ENCODE data around the gene C20orf204. TPM values are rescaled to one million over a fixed set of nuclear protein-coding genes. Genes with fewer than 3 reads are reported as not detected.

Gene C20orf204
- total RNA-seq, 1 donor from 2014 or later, result 0.74 TPM

DNA sequence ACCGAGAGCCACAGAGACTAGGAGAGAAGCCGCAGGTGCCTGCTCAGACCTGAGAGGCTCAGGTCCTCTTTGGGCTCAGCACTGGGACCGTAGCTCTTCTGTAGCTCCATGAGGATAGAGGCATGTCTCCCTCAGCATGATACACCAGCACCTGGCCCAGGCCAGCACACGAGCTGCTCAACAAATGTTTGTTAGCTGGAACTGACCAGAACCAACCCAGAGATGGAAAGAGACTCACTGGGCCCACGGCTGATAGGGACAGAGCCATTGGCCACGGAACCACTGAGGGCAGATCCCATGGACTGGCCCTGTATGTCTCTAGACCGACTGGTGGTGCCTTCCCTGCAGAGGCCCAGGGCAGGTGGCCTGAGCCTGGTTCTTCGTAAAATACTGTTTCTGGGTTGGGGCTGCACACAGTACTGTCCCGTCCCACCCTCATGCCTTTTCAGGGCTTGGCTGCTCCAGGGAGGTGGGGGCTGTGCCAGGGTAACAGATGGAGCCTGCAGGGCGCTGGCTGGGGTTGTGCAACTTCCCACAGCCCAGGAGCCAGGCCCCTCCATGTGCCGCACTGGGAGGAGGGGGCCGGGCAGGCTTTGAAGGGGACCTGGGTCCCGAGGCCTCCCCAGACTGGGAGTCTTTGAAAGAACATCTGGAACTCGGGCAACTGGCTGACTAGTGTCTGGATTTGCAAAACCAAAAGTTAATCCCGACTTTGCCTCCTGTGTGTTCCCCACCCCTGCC lies 5.2 kb downstream of the C20orf204 start:
- no peak for DNase-seq (ENCODE audit: low spot score)

DNA sequence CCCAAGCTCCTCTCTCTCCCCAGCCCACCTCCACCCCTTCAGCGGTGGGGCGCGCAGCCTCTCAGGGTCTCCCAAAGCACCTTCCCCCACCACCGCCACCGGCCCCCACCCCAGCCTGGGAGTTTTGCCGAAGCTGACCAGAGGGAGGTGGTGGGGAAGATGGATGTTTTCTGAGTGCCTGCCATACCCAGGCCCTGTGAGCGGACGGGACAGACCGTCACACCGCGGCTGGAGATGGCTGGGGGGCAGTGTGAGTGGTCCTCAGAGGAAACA lies 5.7 kb downstream of the C20orf204 start:
- no peak for DNase-seq (ENCODE audit: low spot score)

- no peak for DNase-seq (ENCODE audit: low spot score)
Observed at GRCh38 chr20:64042054-64042781, 6.2 kb downstream of the C20orf204 start.

- no peak for DNase-seq (ENCODE audit: low spot score)
Observed at GRCh38 chr20:64043768-64044167, 7.8 kb downstream of the C20orf204 start.

GRCh38 chr20:64044484-64045247 lies 8.7 kb downstream of the C20orf204 start:
- DNase-seq (ENCODE audit: low spot score), result no peak

GRCh38 chr20:64045346-64046011 lies 9.5 kb downstream of the C20orf204 start:
- DNase-seq (ENCODE audit: low spot score), result no peak

GRCh38 chr20:64047046-64047389 lies 11.0 kb downstream of the C20orf204 start:
- no peak for DNase-seq (ENCODE audit: low spot score)

- DNase-seq (ENCODE audit: low spot score), result no peak
Observed at GRCh38 chr20:64047968-64048401, 12.0 kb downstream of the C20orf204 start.

- no peak for DNase-seq (ENCODE audit: low spot score)
Observed at GRCh38 chr20:64048402-64049044, 12.5 kb downstream of the C20orf204 start.

GRCh38 chr20:64049060-64049877 lies 13.3 kb downstream of the C20orf204 start, which contains the start of gene SOX18:
TSS of gene SOX18 (minus strand) at chr20:64049639. CDS start at chr20:64049516, 123 bp downstream.
- DNase-seq (ENCODE audit: low spot score), result no peak

- no peak for DNase-seq (ENCODE audit: low spot score)
Observed at GRCh38 chr20:64049878-64050260, 13.9 kb downstream of the C20orf204 start.

- no peak for DNase-seq (ENCODE audit: low spot score)
Observed at GRCh38 chr20:64050261-64051032, 14.5 kb downstream of the C20orf204 start.

DNA sequence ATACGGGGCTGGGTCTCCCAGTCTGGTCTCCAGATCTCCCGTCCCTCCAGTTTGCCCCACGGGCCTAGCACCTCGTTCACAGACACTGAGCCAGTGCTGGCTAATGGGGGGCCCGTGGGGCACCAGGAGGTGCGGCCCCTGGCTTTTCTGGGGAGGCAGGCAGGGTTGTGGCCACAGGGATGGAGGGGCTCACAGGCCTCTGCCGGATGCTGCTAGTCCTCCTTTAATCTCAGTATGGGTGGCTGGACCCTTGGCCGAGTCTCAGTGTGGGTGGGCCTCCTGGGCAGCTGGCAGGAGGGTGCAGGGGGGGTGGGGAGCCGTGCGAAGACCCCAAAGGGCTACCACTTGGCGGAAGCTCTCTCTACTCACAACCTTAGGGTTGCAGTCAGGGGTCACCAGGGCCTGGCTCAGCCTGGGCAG lies 15.1 kb downstream of the C20orf204 start:
- DNase-seq (ENCODE audit: low spot score), result no peak

DNA sequence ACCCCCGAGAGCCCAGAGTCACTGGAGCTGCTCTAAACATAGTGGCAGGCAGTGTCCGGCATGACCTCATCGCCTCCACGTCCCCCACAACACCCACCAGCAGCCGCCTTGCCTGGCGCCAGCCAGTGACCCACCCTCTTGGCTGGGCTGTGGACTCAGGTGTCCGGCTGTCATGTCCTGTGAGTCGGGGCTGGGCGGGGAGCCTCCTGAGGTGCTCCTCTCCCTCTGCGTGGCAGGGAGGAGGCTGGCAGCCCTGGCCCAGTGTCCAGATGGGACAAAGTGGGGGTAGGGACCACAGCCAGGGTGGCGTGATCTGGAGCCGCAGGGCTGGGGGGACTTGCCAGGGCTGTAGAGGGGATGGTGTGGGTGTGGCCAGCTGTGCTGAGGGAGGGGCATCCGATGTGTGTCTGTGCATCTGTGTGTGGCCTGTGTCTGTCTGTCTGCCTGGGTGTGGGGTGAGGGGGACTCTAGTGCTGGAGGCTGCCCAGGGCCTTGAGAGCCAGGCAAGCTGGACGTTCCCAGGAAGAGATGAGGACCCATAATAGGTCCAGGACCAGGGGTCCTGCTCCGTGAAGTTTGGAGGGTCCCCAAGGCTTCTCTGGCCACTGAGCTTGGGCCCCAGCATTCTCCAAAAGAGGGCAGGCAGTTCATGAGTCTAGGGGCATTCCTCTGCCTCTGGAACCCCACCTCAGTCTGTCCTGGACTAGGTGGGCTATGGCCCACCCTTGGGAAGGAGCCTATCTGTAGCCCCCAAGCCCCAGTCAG lies 15.8 kb downstream of the C20orf204 start:
- no peak for DNase-seq (ENCODE audit: low spot score)

GRCh38 chr20:64052326-64052722 lies 16.3 kb downstream of the C20orf204 start:
- DNase-seq (ENCODE audit: low spot score), result no peak

GRCh38 chr20:64052987-64053840 lies 17.2 kb downstream of the C20orf204 start:
- no peak for DNase-seq (ENCODE audit: low spot score)

- DNase-seq (ENCODE audit: low spot score), result peak; percentile 93
Observed at GRCh38 chr20:64053841-64054661, 18.1 kb downstream of the C20orf204 start.

Data from mesenteric fat pad (tissue), 1 donor.